Naive B cell (primary cell): ENCODE results near the gene ITIH2. TPM values are rescaled to one million over a fixed set of nuclear protein-coding genes. Genes with fewer than 3 reads are reported as not detected.
"Not testable (repeated sequence)": the region's sequence is repeated elsewhere in the genome, so short reads cannot be mapped to it uniquely, and the experiment has no call there.

ENCODE experiments used
- ATAC-seq, 2 donors: fragments of 150-1000 bp; cut with Tn5 transposase; 2 replicates each; pipeline ENCODE4 v1.10.0; 2021; ENCODE audit warnings: low read depth in 2 of 2, mild to moderate bottlenecking in 2 of 2, moderate library complexity in 2 of 2
- DNase-seq: peaks from one replicate; pipeline ENCODE4 v3.0.0; 2022
- H3K27ac Mint-ChIP-seq, 6 donors: one replicate each; pipeline ENCODE4 v1.8.0; 2020 to 2022; ENCODE audit warnings: mild to moderate bottlenecking in 6 of 6, mixed read lengths in 6 of 6, moderate library complexity in 5 of 6, inconsistent platforms in 2 of 6
- H3K27me3 Mint-ChIP-seq, 3 donors: one replicate each; pipeline ENCODE4 v1.8.0; 2021 to 2022; ENCODE audit warnings: mixed read lengths in 3 of 3, mild to moderate bottlenecking in 1 of 3
- H3K36me3 Mint-ChIP-seq, 2 donors: one replicate each; pipeline ENCODE4 v1.8.0; 2020 to 2022; ENCODE audit warnings: mixed read lengths in 2 of 2, inconsistent platforms in 1 of 2, mild to moderate bottlenecking in 1 of 2
- H3K4me1 Mint-ChIP-seq, 3 donors: one replicate each; pipeline ENCODE4 v1.8.0; 2020 to 2022; ENCODE audit warnings: mixed read lengths in 3 of 3, inconsistent platforms in 1 of 3, mild to moderate bottlenecking in 1 of 3, moderate library complexity in 1 of 3
- H3K4me3 Mint-ChIP-seq, 8 donors: one replicate each; pipeline ENCODE4 v1.8.0; 2020 to 2022; ENCODE audit warnings: mild to moderate bottlenecking in 8 of 8, mixed read lengths in 8 of 8, moderate library complexity in 8 of 8, inconsistent platforms in 2 of 8
- H3K9me3 Mint-ChIP-seq, 7 donors: one replicate each; pipeline ENCODE4 v1.8.0; 2020 to 2022; ENCODE audit warnings: mixed read lengths in 7 of 7, mild to moderate bottlenecking in 5 of 7, inconsistent platforms in 2 of 7, moderate library complexity in 1 of 7
- polyA plus RNA-seq, 6 donors: library from polyadenylated mRNA; unstranded; fragments of 300-500 nt; fragmentation: Illumina TruSeq; gene quantifications; one replicate each; pipeline ENCODE4 v1.2.3, GENCODE V29; 2021; ENCODE audit warnings: low read depth in 6 of 6

ITIH2 gene
- polyA plus RNA-seq, 6 donors from 2014 or later: not detected

- H3K4me3 Mint-ChIP-seq: no peak overlapping the region
- no peak overlapping the region for H3K27ac Mint-ChIP-seq
- H3K36me3 Mint-ChIP-seq: no peaks in the 10 kb centered on the region
- no peaks in the 10 kb centered on the region for H3K9me3 Mint-ChIP-seq
- no peaks in the 10 kb centered on the region for H3K4me1 Mint-ChIP-seq
- H3K27me3 Mint-ChIP-seq: peaks cover 38 to 61% (median 46%) of the 10 kb centered on the region in 3 donors
- DNase-seq (no peak), ATAC-seq (no peak)
Observed at GRCh38 chr10:7704071-7705016, 1.2 kb downstream of the ITIH2 start.

GRCh38 chr10:7705341-7705740 lies 2.2 kb downstream of the ITIH2 start:
- no peaks in the 10 kb centered on the region for H3K9me3 Mint-ChIP-seq
- no peaks in the 10 kb centered on the region for H3K4me1 Mint-ChIP-seq
- H3K27ac Mint-ChIP-seq: no peak overlapping the region
- no peaks in the 10 kb centered on the region for H3K36me3 Mint-ChIP-seq
- no peak overlapping the region for H3K4me3 Mint-ChIP-seq
- peaks cover 37 to 52% (median 40%) of the 10 kb centered on the region in 3 donors for H3K27me3 Mint-ChIP-seq
- DNase-seq: no peak
- no peak for ATAC-seq

- H3K27me3 Mint-ChIP-seq: peaks cover 37 to 51% (median 47%) of the 10 kb centered on the region in 3 donors
- no peak for DNase-seq
- ATAC-seq: no peak
- H3K27ac Mint-ChIP-seq: no peak overlapping the region
- no peak overlapping the region for H3K4me3 Mint-ChIP-seq
- H3K9me3 Mint-ChIP-seq: peaks cover 0 to 5% (median 0%) of the 10 kb centered on the region in 7 donors
- H3K36me3 Mint-ChIP-seq: no peaks in the 10 kb centered on the region
- H3K4me1 Mint-ChIP-seq: no peaks in the 10 kb centered on the region
Observed at GRCh38 chr10:7706534-7707073, 3.5 kb downstream of the ITIH2 start.

- Mint-ChIP-seq H3K27ac (no peak overlapping the region), H3K36me3 (no peaks in the 10 kb centered on the region), H3K4me1 (no peaks in the 10 kb centered on the region), H3K27me3 (peaks cover 36 to 50% (median 47%) of the 10 kb centered on the region in 3 donors), H3K4me3 (no peak overlapping the region), H3K9me3 (peaks cover 0 to 5% (median 0%) of the 10 kb centered on the region in 7 donors)
- DNase-seq: no peak
- ATAC-seq: no peak
Observed at GRCh38 chr10:7707102-7707501, 4.0 kb downstream of the ITIH2 start.

- Mint-ChIP-seq H3K4me1 (no peaks in the 10 kb centered on the region), H3K9me3 (peaks cover 0 to 5% (median 0%) of the 10 kb centered on the region in 7 donors), H3K4me3 (no peak overlapping the region), H3K27ac (no peak overlapping the region), H3K27me3 (peaks cover 30 to 50% (median 38%) of the 10 kb centered on the region in 3 donors), H3K36me3 (no peaks in the 10 kb centered on the region)
- DNase-seq (no peak), ATAC-seq (no peak)
Observed at GRCh38 chr10:7707858-7708622, 4.9 kb downstream of the ITIH2 start.

GRCh38 chr10:7708832-7709231 lies 5.7 kb downstream of the ITIH2 start:
- Mint-ChIP-seq H3K9me3 (peaks cover 0 to 5% (median 0%) of the 10 kb centered on the region in 7 donors), H3K27ac (no peak overlapping the region), H3K4me3 (no peak overlapping the region), H3K27me3 (peaks cover 30 to 42% (median 31%) of the 10 kb centered on the region in 3 donors), H3K4me1 (no peaks in the 10 kb centered on the region), H3K36me3 (no peaks in the 10 kb centered on the region)
- DNase-seq: no peak
- ATAC-seq: no peak

- H3K27ac Mint-ChIP-seq: no peak overlapping the region
- DNase-seq (no peak), ATAC-seq (no peak)
- H3K27me3 Mint-ChIP-seq: peaks cover 21 to 54% (median 24%) of the 10 kb centered on the region in 3 donors
- H3K4me3 Mint-ChIP-seq: no peak overlapping the region
- peaks cover 0 to 5% (median 0%) of the 10 kb centered on the region in 7 donors for H3K9me3 Mint-ChIP-seq
- H3K36me3 Mint-ChIP-seq: no peaks in the 10 kb centered on the region
- no peaks in the 10 kb centered on the region for H3K4me1 Mint-ChIP-seq
Observed at GRCh38 chr10:7710446-7710845, 7.3 kb downstream of the ITIH2 start.

- not testable (repeated sequence) for DNase-seq, H3K9me3 Mint-ChIP-seq, H3K36me3 Mint-ChIP-seq, H3K4me1 Mint-ChIP-seq, ATAC-seq, H3K4me3 Mint-ChIP-seq, H3K27ac Mint-ChIP-seq
- H3K27me3 Mint-ChIP-seq: peaks cover 15 to 56% (median 24%) of the 10 kb centered on the region in 3 donors
Observed at GRCh38 chr10:7711075-7711474, 8.0 kb downstream of the ITIH2 start.

GRCh38 chr10:7715515-7715914 lies 12.4 kb downstream of the ITIH2 start:
- ATAC-seq (no peak), DNase-seq (no peak)
- H3K36me3 Mint-ChIP-seq: no peaks in the 10 kb centered on the region
- peaks cover 0 to 5% (median 0%) of the 10 kb centered on the region in 7 donors for H3K9me3 Mint-ChIP-seq
- H3K4me1 Mint-ChIP-seq: no peaks in the 10 kb centered on the region
- no peak overlapping the region for H3K27ac Mint-ChIP-seq
- peaks cover 18 to 65% (median 39%) of the 10 kb centered on the region in 3 donors for H3K27me3 Mint-ChIP-seq
- H3K4me3 Mint-ChIP-seq: peak overlapping the region in 1 of 8 donors; percentile 21

- H3K9me3 Mint-ChIP-seq: peaks cover 0 to 1% (median 0%) of the 10 kb centered on the region in 7 donors
- no peak for ATAC-seq
- no peak overlapping the region for H3K4me3 Mint-ChIP-seq
- peaks cover 22 to 53% (median 38%) of the 10 kb centered on the region in 3 donors for H3K27me3 Mint-ChIP-seq
- no peaks in the 10 kb centered on the region for H3K4me1 Mint-ChIP-seq
- peaks cover 0 to 2% of the 10 kb centered on the region in 2 donors for H3K36me3 Mint-ChIP-seq
- H3K27ac Mint-ChIP-seq: no peak overlapping the region
- no peak for DNase-seq
Observed at GRCh38 chr10:7717767-7718166, 14.7 kb downstream of the ITIH2 start.

GRCh38 chr10:7718685-7719084 lies 15.6 kb downstream of the ITIH2 start:
- DNase-seq: no peak
- H3K9me3 Mint-ChIP-seq: peaks cover 0 to 4% (median 0%) of the 10 kb centered on the region in 7 donors
- H3K27ac Mint-ChIP-seq: no peak overlapping the region
- H3K4me1 Mint-ChIP-seq: no peaks in the 10 kb centered on the region
- no peak for ATAC-seq
- no peak overlapping the region for H3K4me3 Mint-ChIP-seq
- H3K36me3 Mint-ChIP-seq: peaks cover 0 to 5% of the 10 kb centered on the region in 2 donors
- H3K27me3 Mint-ChIP-seq: peaks cover 20 to 55% (median 45%) of the 10 kb centered on the region in 3 donors

GRCh38 chr10:7720478-7720877 lies 17.4 kb downstream of the ITIH2 start:
- ATAC-seq (no peak), DNase-seq (no peak)
- H3K4me3 Mint-ChIP-seq: no peak overlapping the region
- peaks cover 0 to 4% (median 0%) of the 10 kb centered on the region in 7 donors for H3K9me3 Mint-ChIP-seq
- H3K4me1 Mint-ChIP-seq: no peaks in the 10 kb centered on the region
- peaks cover 0 to 5% of the 10 kb centered on the region in 2 donors for H3K36me3 Mint-ChIP-seq
- H3K27me3 Mint-ChIP-seq: peaks cover 20 to 44% (median 40%) of the 10 kb centered on the region in 3 donors
- H3K27ac Mint-ChIP-seq: no peak overlapping the region

GRCh38 chr10:7722927-7723529 lies 19.9 kb downstream of the ITIH2 start:
- no peak for ATAC-seq
- Mint-ChIP-seq H3K9me3 (peaks cover 0 to 4% (median 0%) of the 10 kb centered on the region in 7 donors), H3K27ac (no peak overlapping the region), H3K4me1 (no peaks in the 10 kb centered on the region), H3K36me3 (peaks cover 0 to 5% of the 10 kb centered on the region in 2 donors), H3K4me3 (peak overlapping the region in 1 of 8 donors; percentile 17), H3K27me3 (peaks cover 14 to 29% (median 25%) of the 10 kb centered on the region in 3 donors)
- DNase-seq: no peak
